ENCODE measurements around the gene NEURL1B. TPM values are rescaled to one million over a fixed set of nuclear protein-coding genes. Genes with fewer than 3 reads are reported as not detected.

Gene NEURL1B
- total RNA-seq, 2 experiments from 2014 or later, result 0.32 to 0.57 TPM

- Histone ChIP-seq H4K20me1 (ENCODE audit: insufficient read depth, low read length) (no peaks in the 10 kb centered on the region), H3K36me3 (ENCODE audit: insufficient read depth, low read length) (no peaks in the 10 kb centered on the region), H3K4me2 (ENCODE audit: low read length) (no peak overlapping the region), H3K27ac (ENCODE audit: low read depth, low read length, poor library complexity, severe bottlenecking) (no peak overlapping the region), H2AFZ (ENCODE audit: low read length) (no peak overlapping the region), H3K9me3 (ENCODE audit: low read length) (no peaks in the 10 kb centered on the region), H3K9me2 (ENCODE audit: insufficient read depth, low read length) (no peaks in the 10 kb centered on the region), H3K4me3 (ENCODE audit: low read depth, low read length, poor library complexity, severe bottlenecking) (no peak overlapping the region), H3K4me1 (ENCODE audit: insufficient read depth, low read length, poor library complexity, severe bottlenecking) (peaks cover 6% of the 10 kb centered on the region), H3K79me2 (ENCODE audit: insufficient read depth, low read depth, low read length) (no peaks in the 10 kb centered on the region)
- ChIA-PET CTCF (ENCODE audit: unreplicated experiment) (no interaction called here), POLR2A (no interaction called here)
- intact Hi-C loops (cut with micrococcal nuclease; ENCODE audit: unreplicated experiment), result no loop called here
- no TSS peak for BruUV-seq (replicated peaks)
- DNase-seq (ENCODE audit: low spot score), result no peak
- TF ChIP-seq CTCF (conservative IDR thresholded peaks at IDR 0.05; ENCODE audit: low read length) (no peak), EZH2phosphoT487 (IDR thresholded peaks at IDR 0.05; ENCODE audit: borderline replicate concordance, low read depth, low read length) (no peak)
Observed at GRCh38 chr5:172634106-172634899, 6.8 kb upstream of the NEURL1B start.

- POLR2A ChIA-PET, result interaction anchor here (0.7 kb wide), 1 partner anchor 351 kb away, joined by 3 read pairs; no protein-coding TSS in a partner anchor
- CTCF ChIA-PET (ENCODE audit: unreplicated experiment), result no interaction called here
- H3K4me2 ChIP-seq (ENCODE audit: low read length), result no peak overlapping the region
- TF ChIP-seq CTCF (conservative IDR thresholded peaks at IDR 0.05; ENCODE audit: low read length) (no peak), EZH2phosphoT487 (IDR thresholded peaks at IDR 0.05; ENCODE audit: borderline replicate concordance, low read depth, low read length) (no peak)
- H3K36me3 ChIP-seq (ENCODE audit: insufficient read depth, low read length), result no peaks in the 10 kb centered on the region
- no peak overlapping the region for H3K27ac ChIP-seq (ENCODE audit: low read depth, low read length, poor library complexity, severe bottlenecking)
- BruUV-seq (replicated peaks), result no TSS peak
- DNase-seq (ENCODE audit: low spot score), result no peak
- peaks cover 6% of the 10 kb centered on the region for H3K4me1 ChIP-seq (ENCODE audit: insufficient read depth, low read length, poor library complexity, severe bottlenecking)
- no peaks in the 10 kb centered on the region for H3K9me3 ChIP-seq (ENCODE audit: low read length)
- H3K4me3 ChIP-seq (ENCODE audit: low read depth, low read length, poor library complexity, severe bottlenecking), result no peak overlapping the region
- no peaks in the 10 kb centered on the region for H4K20me1 ChIP-seq (ENCODE audit: insufficient read depth, low read length)
- no peaks in the 10 kb centered on the region for H3K79me2 ChIP-seq (ENCODE audit: insufficient read depth, low read depth, low read length)
- no peak overlapping the region for H2AFZ ChIP-seq (ENCODE audit: low read length)
- H3K9me2 ChIP-seq (ENCODE audit: insufficient read depth, low read length), result no peaks in the 10 kb centered on the region
- intact Hi-C loops (cut with micrococcal nuclease; ENCODE audit: unreplicated experiment), result no loop called here
Observed at GRCh38 chr5:172635038-172635437, 6.0 kb upstream of the NEURL1B start.

GRCh38 chr5:172636279-172637050 is 4.6 kb upstream of the NEURL1B start:
- H3K79me2 ChIP-seq (ENCODE audit: insufficient read depth, low read depth, low read length), result no peaks in the 10 kb centered on the region
- no peak for TF ChIP-seq CTCF (conservative IDR thresholded peaks at IDR 0.05; ENCODE audit: low read length)
- TF ChIP-seq EZH2phosphoT487 (IDR thresholded peaks at IDR 0.05; ENCODE audit: borderline replicate concordance, low read depth, low read length), result no peak
- no peak overlapping the region for H3K4me3 ChIP-seq (ENCODE audit: low read depth, low read length, poor library complexity, severe bottlenecking)
- H3K4me2 ChIP-seq (ENCODE audit: low read length), result no peak overlapping the region
- no peaks in the 10 kb centered on the region for H3K9me2 ChIP-seq (ENCODE audit: insufficient read depth, low read length)
- CTCF ChIA-PET (ENCODE audit: unreplicated experiment), result no interaction called here
- H2AFZ ChIP-seq (ENCODE audit: low read length), result no peak overlapping the region
- no peak overlapping the region for H3K27ac ChIP-seq (ENCODE audit: low read depth, low read length, poor library complexity, severe bottlenecking)
- no peak for DNase-seq (ENCODE audit: low spot score)
- no peaks in the 10 kb centered on the region for H3K36me3 ChIP-seq (ENCODE audit: insufficient read depth, low read length)
- H3K4me1 ChIP-seq (ENCODE audit: insufficient read depth, low read length, poor library complexity, severe bottlenecking), result peaks cover 11% of the 10 kb centered on the region
- no peaks in the 10 kb centered on the region for H3K9me3 ChIP-seq (ENCODE audit: low read length)
- no peaks in the 10 kb centered on the region for H4K20me1 ChIP-seq (ENCODE audit: insufficient read depth, low read length)
- POLR2A ChIA-PET, result no interaction called here
- intact Hi-C loops (cut with micrococcal nuclease; ENCODE audit: unreplicated experiment), result no loop called here
- BruUV-seq (replicated peaks), result no TSS peak
